GM23338 (cell line): ENCODE measurements around the gene KDM1A. TPM values are rescaled to one million over a fixed set of nuclear protein-coding genes. Genes with fewer than 3 reads are reported as not detected.

Experiments
- ATAC-seq: fragments of 200-7000 bp; cut with Tn5 transposase; 3 replicates; pipeline ENCODE4 v1.9.1; 2020
- DNase-seq: peaks from one replicate; pipeline ENCODE4 v3.0.0-alpha.2; 2015; ENCODE audit warnings: low spot score
- H2AFZ ChIP-seq: fragments of 200-600 bp; sonication (generic); 2 replicates; pipeline ENCODE4 v1.8.0; 2016; ENCODE audit warnings: antibody characterized with exemption, mild to moderate bottlenecking, moderate library complexity
- H3F3A ChIP-seq: fragments of 200-600 bp; sonication (generic); replicated peaks from 2 replicates; pipeline ENCODE4 v1.8.0; 2017; ENCODE audit warnings: antibody characterized with exemption, mixed run types, low read depth
- H3K27ac ChIP-seq: fragments of 200-600 bp; sonication (generic); 2 replicates; pipeline ENCODE4 v1.6.1; 2016; ENCODE audit warnings: low read depth
- H3K27me3 ChIP-seq: fragments of 200-600 bp; sonication (generic); 2 replicates; pipeline ENCODE4 v1.8.0; 2016; ENCODE audit warnings: mild to moderate bottlenecking, mixed run types, moderate library complexity; ENCODE audit not compliant: insufficient read depth
- H3K36me3 ChIP-seq: fragments of 200-600 bp; sonication (generic); 2 replicates; pipeline ENCODE4 v1.8.0; 2016; ENCODE audit warnings: mild to moderate bottlenecking; ENCODE audit not compliant: insufficient read depth
- H3K4me1 ChIP-seq: fragments of 200-600 bp; sonication (generic); 2 replicates; pipeline ENCODE4 v1.8.0; 2016; ENCODE audit warnings: mild to moderate bottlenecking, moderate library complexity; ENCODE audit not compliant: insufficient read depth
- H3K4me2 ChIP-seq: fragments of 200-600 bp; sonication (generic); 2 replicates; pipeline ENCODE4 v1.7.1; 2017; ENCODE audit warnings: mixed run types
- H3K4me3 ChIP-seq: fragments of 200-600 bp; sonication (generic); 2 replicates; pipeline ENCODE4 v1.6.1; 2016; ENCODE audit warnings: mixed run types
- H3K79me2 ChIP-seq: fragments of 200-600 bp; sonication (generic); replicated peaks from 2 replicates; pipeline ENCODE4 v1.8.0; 2017; ENCODE audit warnings: mild to moderate bottlenecking; ENCODE audit not compliant: insufficient read depth
- H3K9me2 ChIP-seq: fragments of 200-600 bp; sonication (generic); 2 replicates; pipeline ENCODE4 v1.8.0; 2017; ENCODE audit not compliant: insufficient read depth
- H4K20me1 ChIP-seq: fragments of 200-600 bp; sonication (generic); replicated peaks from 2 replicates; pipeline ENCODE4 v1.8.0; 2017; ENCODE audit warnings: mild to moderate bottlenecking; ENCODE audit not compliant: insufficient read depth
- H3K27ac Mint-ChIP-seq: 2 replicates; pipeline ENCODE4 v1.8.0; 2020; ENCODE audit warnings: inconsistent platforms, mild to moderate bottlenecking, moderate library complexity, mixed read lengths
- H3K27me3 Mint-ChIP-seq: 3 replicates; pipeline ENCODE4 v1.8.0; 2022; ENCODE audit warnings: low read depth, mild to moderate bottlenecking, moderate library complexity, mixed read lengths, inconsistent platforms; ENCODE audit not compliant: insufficient read depth, poor library complexity
- H3K36me3 Mint-ChIP-seq: 3 replicates; pipeline ENCODE4 v1.8.0; 2021; ENCODE audit warnings: low read depth, mild to moderate bottlenecking, inconsistent platforms, moderate library complexity, mixed read lengths
- H3K4me1 Mint-ChIP-seq: 3 replicates; pipeline ENCODE4 v1.8.0; 2020; ENCODE audit warnings: mild to moderate bottlenecking, inconsistent platforms, mixed read lengths
- H3K4me3 Mint-ChIP-seq: 3 replicates; pipeline ENCODE4 v1.8.0; 2021; ENCODE audit warnings: moderate library complexity, mild to moderate bottlenecking, inconsistent platforms, mixed read lengths
- H3K9me3 Mint-ChIP-seq: 3 replicates; pipeline ENCODE4 v1.8.0; 2020; ENCODE audit warnings: moderate library complexity, mild to moderate bottlenecking, inconsistent platforms, mixed read lengths
- JUNB ChIP-seq: IDR thresholded peaks from one replicate; pipeline ENCODE4 v1.6.1; 2016; ENCODE audit warnings: antibody characterized with exemption; ENCODE audit not compliant: unreplicated experiment
- NANOG ChIP-seq: IDR thresholded peaks from 2 replicates; pipeline ENCODE4 v1.6.1; 2016; ENCODE audit warnings: antibody characterized with exemption, borderline replicate concordance
- POLR2AphosphoS5 ChIP-seq: IDR thresholded peaks from 2 replicates; pipeline ENCODE4 v1.6.1; 2016; ENCODE audit warnings: antibody characterized with exemption, low read depth
- STAT1 ChIP-seq: IDR thresholded peaks from one replicate; pipeline ENCODE4 v1.6.1; 2016; ENCODE audit warnings: antibody characterized with exemption; ENCODE audit not compliant: unreplicated experiment
- ZNF114 ChIP-seq: fragments of 250-450 bp; sonication (Bioruptor Pico); IDR thresholded peaks from 2 replicates; pipeline ENCODE4 v1.5.0; 2020; ENCODE audit warnings: mild to moderate bottlenecking, moderate library complexity
- ZNF331 ChIP-seq: fragments of 250-450 bp; sonication (Bioruptor Pico); IDR thresholded peaks from 2 replicates; pipeline ENCODE4 v1.5.0; 2020; ENCODE audit warnings: low read depth, mild to moderate bottlenecking, moderate library complexity
- polyA plus RNA-seq: library from polyadenylated mRNA; unstranded; fragments of >200 nt; fragmentation: Nextera tagmentation; extraction: Ambion mirVana; gene quantifications from 2 replicates; pipeline ENCODE4 v1.2.1, GENCODE V29; 2016
- total RNA-seq: library from RNA; depleted of rRNA; stranded (reverse); fragments of >200 nt; shearing (Covaris generic); gene quantifications from 2 replicates; pipeline ENCODE4 v1.2.3, GENCODE V29; 2014
- TF ChIP-seq, protein P1 (sequence below), 2 experiments: fragments of 200-600 bp in 1 of 2; sonication (generic) in 1 of 2; conservative IDR thresholded peaks; 2 replicates each; pipeline versions ENCODE4 v1.5.1 to v1.6.1; 2016 to 2017; ENCODE audit warnings: antibody characterized with exemption in 2 of 2, low read depth in 2 of 2, mild to moderate bottlenecking in 2 of 2, moderate library complexity in 1 of 2
- TF ChIP-seq, protein P2 (sequence below): fragments of 250-450 bp; sonication (Bioruptor Pico); IDR thresholded peaks from 2 replicates; pipeline ENCODE4 v1.5.0; 2020; ENCODE audit warnings: mild to moderate bottlenecking, moderate library complexity
- TF ChIP-seq, protein P3 (sequence below): IDR thresholded peaks from one replicate; pipeline ENCODE4 v1.6.1; 2018; ENCODE audit warnings: antibody characterized with exemption; ENCODE audit not compliant: unreplicated experiment

Gene KDM1A
- total and polyA plus RNA-seq, 2 experiments from 2014 or later: 86.4 to 252 TPM

DNA sequence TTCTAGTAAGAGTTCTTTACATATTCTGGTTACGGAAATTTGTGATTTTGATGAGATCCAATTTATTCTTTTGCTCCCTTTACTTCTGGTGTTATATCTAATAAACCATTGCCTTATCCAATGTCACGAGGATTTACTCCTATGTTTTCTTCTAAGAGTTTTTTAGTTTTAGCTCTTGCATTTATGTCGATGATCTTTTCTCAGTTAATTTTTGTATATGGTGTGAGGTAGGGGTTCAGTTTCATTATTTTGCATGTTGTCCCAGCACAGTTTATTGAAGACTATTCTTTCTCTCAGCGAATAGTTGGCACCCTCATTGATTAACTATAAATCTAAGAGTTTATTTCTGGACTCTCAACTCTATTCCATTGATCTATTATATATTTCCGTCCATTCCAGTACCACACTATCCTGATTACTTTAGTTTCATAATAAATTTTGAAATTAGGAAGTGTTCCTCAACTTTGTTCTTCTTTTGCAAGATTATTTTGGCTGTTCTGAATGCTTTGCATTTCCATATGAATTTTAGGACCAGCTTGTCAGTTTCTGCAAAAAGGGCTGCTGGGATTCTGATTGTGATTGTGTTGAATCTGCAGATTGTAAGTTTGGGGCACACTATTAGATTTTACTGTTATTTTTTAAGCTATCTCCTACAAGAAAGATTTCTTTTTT lies 4.0 kb downstream of the KDM1A start:
- no peak for DNase-seq
- H3K4me3 Mint-ChIP-seq: no peak overlapping the region; the same call in 2 of the 3 replicates
- H3K4me2 ChIP-seq: no peak overlapping the region
- no peak for ATAC-seq
- peaks cover 90% of the 10 kb centered on the region for H3K79me2 ChIP-seq
- peaks cover 11% of the 10 kb centered on the region for H3K4me1 ChIP-seq
- peaks cover 34% of the 10 kb centered on the region for H3K4me1 Mint-ChIP-seq
- no peaks in the 10 kb centered on the region for H3F3A ChIP-seq
- peaks cover 72% of the 10 kb centered on the region for H4K20me1 ChIP-seq
- no peaks in the 10 kb centered on the region for H3K27me3 Mint-ChIP-seq
- H3K36me3 Mint-ChIP-seq: peaks cover 40% of the 10 kb centered on the region
- no peak overlapping the region for H2AFZ ChIP-seq
- H3K9me3 Mint-ChIP-seq: peaks cover 27% of the 10 kb centered on the region
- no peaks in the 10 kb centered on the region for H3K9me2 ChIP-seq
- no peaks in the 10 kb centered on the region for H3K27me3 ChIP-seq
- no peak overlapping the region for H3K27ac ChIP-seq
- no peak overlapping the region for H3K27ac Mint-ChIP-seq
- H3K4me3 ChIP-seq: no peak overlapping the region
- peaks cover 6% of the 10 kb centered on the region; the same call in 1 of the 2 replicates for H3K36me3 ChIP-seq
- TF ChIP-seq, protein P1, sequence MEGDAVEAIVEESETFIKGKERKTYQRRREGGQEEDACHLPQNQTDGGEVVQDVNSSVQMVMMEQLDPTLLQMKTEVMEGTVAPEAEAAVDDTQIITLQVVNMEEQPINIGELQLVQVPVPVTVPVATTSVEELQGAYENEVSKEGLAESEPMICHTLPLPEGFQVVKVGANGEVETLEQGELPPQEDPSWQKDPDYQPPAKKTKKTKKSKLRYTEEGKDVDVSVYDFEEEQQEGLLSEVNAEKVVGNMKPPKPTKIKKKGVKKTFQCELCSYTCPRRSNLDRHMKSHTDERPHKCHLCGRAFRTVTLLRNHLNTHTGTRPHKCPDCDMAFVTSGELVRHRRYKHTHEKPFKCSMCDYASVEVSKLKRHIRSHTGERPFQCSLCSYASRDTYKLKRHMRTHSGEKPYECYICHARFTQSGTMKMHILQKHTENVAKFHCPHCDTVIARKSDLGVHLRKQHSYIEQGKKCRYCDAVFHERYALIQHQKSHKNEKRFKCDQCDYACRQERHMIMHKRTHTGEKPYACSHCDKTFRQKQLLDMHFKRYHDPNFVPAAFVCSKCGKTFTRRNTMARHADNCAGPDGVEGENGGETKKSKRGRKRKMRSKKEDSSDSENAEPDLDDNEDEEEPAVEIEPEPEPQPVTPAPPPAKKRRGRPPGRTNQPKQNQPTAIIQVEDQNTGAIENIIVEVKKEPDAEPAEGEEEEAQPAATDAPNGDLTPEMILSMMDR (conservative IDR thresholded peaks at IDR 0.05; ENCODE audit: low read depth in 2 of 2): no peak
- TF ChIP-seq JUNB: no peak

DNA sequence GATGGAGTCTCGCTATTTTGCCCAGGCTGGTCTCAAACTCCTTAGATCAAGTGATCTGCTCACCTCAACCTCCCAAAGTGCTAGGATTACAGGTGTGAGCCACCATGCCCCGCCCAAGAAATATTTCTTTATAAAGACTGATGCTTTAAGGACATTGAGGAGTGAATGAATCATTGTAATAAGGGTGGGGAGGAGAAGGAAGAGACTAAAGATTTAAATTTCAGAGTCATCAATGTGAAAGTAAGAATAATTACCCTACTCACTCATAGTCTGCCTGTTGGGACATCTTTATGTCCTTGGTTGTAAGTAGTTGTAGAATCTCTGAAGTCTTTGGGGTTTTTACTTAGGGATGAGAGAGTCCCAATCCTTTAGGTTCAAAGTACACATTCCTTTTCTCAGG lies 7.3 kb downstream of the KDM1A start:
- Histone ChIP-seq H3F3A (no peaks in the 10 kb centered on the region), H3K79me2 (peaks cover 100% of the 10 kb centered on the region), H2AFZ (no peak overlapping the region), H3K9me2 (no peaks in the 10 kb centered on the region), H3K36me3 (peaks cover 6% of the 10 kb centered on the region; the same call in 1 of the 2 replicates), H3K27ac (no peak overlapping the region), H3K4me1 (peaks cover 5% of the 10 kb centered on the region), H3K27me3 (no peaks in the 10 kb centered on the region), H4K20me1 (peaks cover 95% of the 10 kb centered on the region), H3K4me3 (no peak overlapping the region), H3K4me2 (no peak overlapping the region)
- Mint-ChIP-seq H3K4me1 (peaks cover 42% of the 10 kb centered on the region), H3K9me3 (peaks cover 26% of the 10 kb centered on the region), H3K27me3 (no peaks in the 10 kb centered on the region), H3K27ac (no peak overlapping the region), H3K4me3 (no peak overlapping the region), H3K36me3 (peaks cover 29% of the 10 kb centered on the region)
- ATAC-seq: no peak
- no peak for DNase-seq
- TF ChIP-seq, protein P2, sequence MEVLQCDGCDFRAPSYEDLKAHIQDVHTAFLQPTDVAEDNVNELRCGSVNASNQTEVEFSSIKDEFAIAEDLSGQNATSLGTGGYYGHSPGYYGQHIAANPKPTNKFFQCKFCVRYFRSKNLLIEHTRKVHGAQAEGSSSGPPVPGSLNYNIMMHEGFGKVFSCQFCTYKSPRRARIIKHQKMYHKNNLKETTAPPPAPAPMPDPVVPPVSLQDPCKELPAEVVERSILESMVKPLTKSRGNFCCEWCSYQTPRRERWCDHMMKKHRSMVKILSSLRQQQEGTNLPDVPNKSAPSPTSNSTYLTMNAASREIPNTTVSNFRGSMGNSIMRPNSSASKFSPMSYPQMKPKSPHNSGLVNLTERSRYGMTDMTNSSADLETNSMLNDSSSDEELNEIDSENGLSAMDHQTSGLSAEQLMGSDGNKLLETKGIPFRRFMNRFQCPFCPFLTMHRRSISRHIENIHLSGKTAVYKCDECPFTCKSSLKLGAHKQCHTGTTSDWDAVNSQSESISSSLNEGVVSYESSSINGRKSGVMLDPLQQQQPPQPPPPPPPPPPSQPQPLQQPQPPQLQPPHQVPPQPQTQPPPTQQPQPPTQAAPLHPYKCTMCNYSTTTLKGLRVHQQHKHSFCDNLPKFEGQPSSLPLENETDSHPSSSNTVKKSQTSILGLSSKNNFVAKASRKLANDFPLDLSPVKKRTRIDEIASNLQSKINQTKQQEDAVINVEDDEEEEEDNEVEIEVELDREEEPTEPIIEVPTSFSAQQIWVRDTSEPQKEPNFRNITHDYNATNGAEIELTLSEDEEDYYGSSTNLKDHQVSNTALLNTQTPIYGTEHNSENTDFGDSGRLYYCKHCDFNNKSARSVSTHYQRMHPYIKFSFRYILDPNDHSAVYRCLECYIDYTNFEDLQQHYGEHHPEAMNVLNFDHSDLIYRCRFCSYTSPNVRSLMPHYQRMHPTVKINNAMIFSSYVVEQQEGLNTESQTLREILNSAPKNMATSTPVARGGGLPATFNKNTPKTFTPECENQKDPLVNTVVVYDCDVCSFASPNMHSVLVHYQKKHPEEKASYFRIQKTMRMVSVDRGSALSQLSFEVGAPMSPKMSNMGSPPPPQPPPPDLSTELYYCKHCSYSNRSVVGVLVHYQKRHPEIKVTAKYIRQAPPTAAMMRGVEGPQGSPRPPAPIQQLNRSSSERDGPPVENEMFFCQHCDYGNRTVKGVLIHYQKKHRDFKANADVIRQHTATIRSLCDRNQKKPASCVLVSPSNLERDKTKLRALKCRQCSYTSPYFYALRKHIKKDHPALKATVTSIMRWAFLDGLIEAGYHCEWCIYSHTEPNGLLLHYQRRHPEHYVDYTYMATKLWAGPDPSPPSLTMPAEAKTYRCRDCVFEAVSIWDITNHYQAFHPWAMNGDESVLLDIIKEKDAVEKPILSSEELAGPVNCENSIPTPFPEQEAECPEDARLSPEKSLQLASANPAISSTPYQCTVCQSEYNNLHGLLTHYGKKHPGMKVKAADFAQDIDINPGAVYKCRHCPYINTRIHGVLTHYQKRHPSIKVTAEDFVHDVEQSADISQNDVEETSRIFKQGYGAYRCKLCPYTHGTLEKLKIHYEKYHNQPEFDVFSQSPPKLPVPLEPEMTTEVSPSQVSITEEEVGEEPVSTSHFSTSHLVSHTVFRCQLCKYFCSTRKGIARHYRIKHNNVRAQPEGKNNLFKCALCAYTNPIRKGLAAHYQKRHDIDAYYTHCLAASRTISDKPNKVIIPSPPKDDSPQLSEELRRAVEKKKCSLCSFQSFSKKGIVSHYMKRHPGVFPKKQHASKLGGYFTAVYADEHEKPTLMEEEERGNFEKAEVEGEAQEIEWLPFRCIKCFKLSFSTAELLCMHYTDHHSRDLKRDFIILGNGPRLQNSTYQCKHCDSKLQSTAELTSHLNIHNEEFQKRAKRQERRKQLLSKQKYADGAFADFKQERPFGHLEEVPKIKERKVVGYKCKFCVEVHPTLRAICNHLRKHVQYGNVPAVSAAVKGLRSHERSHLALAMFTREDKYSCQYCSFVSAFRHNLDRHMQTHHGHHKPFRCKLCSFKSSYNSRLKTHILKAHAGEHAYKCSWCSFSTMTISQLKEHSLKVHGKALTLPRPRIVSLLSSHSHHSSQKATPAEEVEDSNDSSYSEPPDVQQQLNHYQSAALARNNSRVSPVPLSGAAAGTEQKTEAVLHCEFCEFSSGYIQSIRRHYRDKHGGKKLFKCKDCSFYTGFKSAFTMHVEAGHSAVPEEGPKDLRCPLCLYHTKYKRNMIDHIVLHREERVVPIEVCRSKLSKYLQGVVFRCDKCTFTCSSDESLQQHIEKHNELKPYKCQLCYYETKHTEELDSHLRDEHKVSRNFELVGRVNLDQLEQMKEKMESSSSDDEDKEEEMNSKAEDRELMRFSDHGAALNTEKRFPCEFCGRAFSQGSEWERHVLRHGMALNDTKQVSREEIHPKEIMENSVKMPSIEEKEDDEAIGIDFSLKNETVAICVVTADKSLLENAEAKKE: no peak
- no peak for TF ChIP-seq ZNF114 (CRISPR knock-in tag)
- TF ChIP-seq, protein P3, sequence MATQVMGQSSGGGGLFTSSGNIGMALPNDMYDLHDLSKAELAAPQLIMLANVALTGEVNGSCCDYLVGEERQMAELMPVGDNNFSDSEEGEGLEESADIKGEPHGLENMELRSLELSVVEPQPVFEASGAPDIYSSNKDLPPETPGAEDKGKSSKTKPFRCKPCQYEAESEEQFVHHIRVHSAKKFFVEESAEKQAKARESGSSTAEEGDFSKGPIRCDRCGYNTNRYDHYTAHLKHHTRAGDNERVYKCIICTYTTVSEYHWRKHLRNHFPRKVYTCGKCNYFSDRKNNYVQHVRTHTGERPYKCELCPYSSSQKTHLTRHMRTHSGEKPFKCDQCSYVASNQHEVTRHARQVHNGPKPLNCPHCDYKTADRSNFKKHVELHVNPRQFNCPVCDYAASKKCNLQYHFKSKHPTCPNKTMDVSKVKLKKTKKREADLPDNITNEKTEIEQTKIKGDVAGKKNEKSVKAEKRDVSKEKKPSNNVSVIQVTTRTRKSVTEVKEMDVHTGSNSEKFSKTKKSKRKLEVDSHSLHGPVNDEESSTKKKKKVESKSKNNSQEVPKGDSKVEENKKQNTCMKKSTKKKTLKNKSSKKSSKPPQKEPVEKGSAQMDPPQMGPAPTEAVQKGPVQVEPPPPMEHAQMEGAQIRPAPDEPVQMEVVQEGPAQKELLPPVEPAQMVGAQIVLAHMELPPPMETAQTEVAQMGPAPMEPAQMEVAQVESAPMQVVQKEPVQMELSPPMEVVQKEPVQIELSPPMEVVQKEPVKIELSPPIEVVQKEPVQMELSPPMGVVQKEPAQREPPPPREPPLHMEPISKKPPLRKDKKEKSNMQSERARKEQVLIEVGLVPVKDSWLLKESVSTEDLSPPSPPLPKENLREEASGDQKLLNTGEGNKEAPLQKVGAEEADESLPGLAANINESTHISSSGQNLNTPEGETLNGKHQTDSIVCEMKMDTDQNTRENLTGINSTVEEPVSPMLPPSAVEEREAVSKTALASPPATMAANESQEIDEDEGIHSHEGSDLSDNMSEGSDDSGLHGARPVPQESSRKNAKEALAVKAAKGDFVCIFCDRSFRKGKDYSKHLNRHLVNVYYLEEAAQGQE: no peak
- TF ChIP-seq STAT1: no peak
- no peak for TF ChIP-seq ZNF331 (CRISPR knock-in tag)
- TF ChIP-seq NANOG: no peak
- TF ChIP-seq POLR2AphosphoS5: no peak
- TF ChIP-seq JUNB: no peak
